Glutamatergic neuron (in vitro differentiated cells): ENCODE measurements around the gene BPIFB4. TPM values are rescaled to one million over a fixed set of nuclear protein-coding genes. Genes with fewer than 3 reads are reported as not detected.
"Not testable (repeated sequence)": the region's sequence is repeated elsewhere in the genome, so short reads cannot be mapped to it uniquely, and the experiment has no call there.

Source experiments
- DNase-seq: peaks from one replicate; pipeline ENCODE4 v3.0.0; 2022
- H3K27ac Mint-ChIP-seq: one replicate; pipeline ENCODE4 v1.8.0; 2020; ENCODE audit warnings: mild to moderate bottlenecking, mixed read lengths, inconsistent platforms; ENCODE audit not compliant: unreplicated experiment
- H3K27me3 Mint-ChIP-seq: one replicate; pipeline ENCODE4 v1.8.0; 2020; ENCODE audit warnings: mild to moderate bottlenecking, moderate library complexity, mixed read lengths, inconsistent platforms; ENCODE audit not compliant: unreplicated experiment
- H3K36me3 Mint-ChIP-seq: one replicate; pipeline ENCODE4 v1.8.0; 2020; ENCODE audit warnings: mild to moderate bottlenecking, mixed read lengths, inconsistent platforms; ENCODE audit not compliant: unreplicated experiment
- H3K4me1 Mint-ChIP-seq: one replicate; pipeline ENCODE4 v1.8.0; 2020; ENCODE audit warnings: mild to moderate bottlenecking, low read depth, mixed read lengths, inconsistent platforms; ENCODE audit not compliant: unreplicated experiment
- H3K4me3 Mint-ChIP-seq: one replicate; pipeline ENCODE4 v1.8.0; 2020; ENCODE audit warnings: mild to moderate bottlenecking, mixed read lengths, inconsistent platforms; ENCODE audit not compliant: unreplicated experiment
- H3K9me3 Mint-ChIP-seq: one replicate; pipeline ENCODE4 v1.8.0; 2020; ENCODE audit warnings: mild to moderate bottlenecking, moderate library complexity, mixed read lengths, inconsistent platforms; ENCODE audit not compliant: unreplicated experiment
- total RNA-seq: library from RNA; stranded (reverse); fragmentation: NEBNext Ultra II Directional; extraction: Animal tissue kit (Norgen Biotek cat#: 25700); gene quantifications from one replicate; pipeline ENCODE4 v1.2.1, GENCODE V29; 2021; ENCODE audit not compliant: unreplicated experiment
- TF ChIP-seq, protein P1 (sequence below): fragments of 200-600 bp; sonication (generic); IDR thresholded peaks from one replicate; pipeline ENCODE4 v1.5.0; 2021; ENCODE audit not compliant: partially characterized antibody, unreplicated experiment

BPIFB4 gene
- total RNA-seq, 1 donor from 2014 or later: not detected

DNA sequence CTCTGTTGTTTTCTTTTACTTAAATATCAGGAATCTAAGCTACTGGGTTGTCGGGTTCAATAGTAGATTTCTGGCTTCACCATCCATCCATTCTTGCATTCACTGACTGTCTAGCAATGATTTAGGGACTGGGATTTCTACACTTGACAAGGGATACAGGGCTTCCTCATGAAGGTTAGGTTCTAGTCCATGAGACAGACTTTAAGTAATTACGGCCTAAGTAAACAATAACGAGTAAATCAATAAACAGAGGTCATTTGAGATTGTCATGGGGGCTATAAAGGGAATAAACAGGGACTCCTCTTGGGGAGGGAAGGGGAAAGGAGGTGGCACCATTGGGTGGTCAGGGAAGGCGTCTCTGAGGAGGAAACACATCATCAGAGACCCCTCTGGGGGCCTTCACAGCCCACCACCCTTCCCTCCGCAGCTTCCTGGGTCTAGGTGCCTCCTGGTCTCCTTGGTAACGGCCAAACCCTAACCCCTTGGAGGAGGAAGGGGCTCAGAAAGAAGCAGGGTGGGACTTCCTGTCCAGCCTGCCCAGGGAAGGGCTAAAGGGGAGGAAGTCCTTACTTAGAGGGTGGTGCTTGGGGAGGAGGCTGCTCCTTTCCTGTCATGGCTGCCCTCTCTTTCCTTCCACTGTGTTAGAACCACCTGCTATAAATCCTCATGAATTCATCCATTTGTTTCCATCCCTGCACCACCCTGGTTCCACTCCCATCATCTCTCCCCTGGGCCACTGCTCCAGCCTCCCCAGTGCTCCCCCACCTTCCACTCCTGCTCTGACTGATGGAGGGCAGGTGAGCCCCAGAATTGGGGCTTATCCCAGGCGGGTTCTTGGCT, 33.3 kb downstream of the BPIFB4 start:
- Mint-ChIP-seq H3K27me3 (peaks cover 2% of the 10 kb centered on the region), H3K4me3 (no peak overlapping the region), H3K27ac (no peak overlapping the region), H3K36me3 (no peaks in the 10 kb centered on the region), H3K4me1 (peaks cover 3% of the 10 kb centered on the region), H3K9me3 (peaks cover 5% of the 10 kb centered on the region)
- TF ChIP-seq, protein P1, sequence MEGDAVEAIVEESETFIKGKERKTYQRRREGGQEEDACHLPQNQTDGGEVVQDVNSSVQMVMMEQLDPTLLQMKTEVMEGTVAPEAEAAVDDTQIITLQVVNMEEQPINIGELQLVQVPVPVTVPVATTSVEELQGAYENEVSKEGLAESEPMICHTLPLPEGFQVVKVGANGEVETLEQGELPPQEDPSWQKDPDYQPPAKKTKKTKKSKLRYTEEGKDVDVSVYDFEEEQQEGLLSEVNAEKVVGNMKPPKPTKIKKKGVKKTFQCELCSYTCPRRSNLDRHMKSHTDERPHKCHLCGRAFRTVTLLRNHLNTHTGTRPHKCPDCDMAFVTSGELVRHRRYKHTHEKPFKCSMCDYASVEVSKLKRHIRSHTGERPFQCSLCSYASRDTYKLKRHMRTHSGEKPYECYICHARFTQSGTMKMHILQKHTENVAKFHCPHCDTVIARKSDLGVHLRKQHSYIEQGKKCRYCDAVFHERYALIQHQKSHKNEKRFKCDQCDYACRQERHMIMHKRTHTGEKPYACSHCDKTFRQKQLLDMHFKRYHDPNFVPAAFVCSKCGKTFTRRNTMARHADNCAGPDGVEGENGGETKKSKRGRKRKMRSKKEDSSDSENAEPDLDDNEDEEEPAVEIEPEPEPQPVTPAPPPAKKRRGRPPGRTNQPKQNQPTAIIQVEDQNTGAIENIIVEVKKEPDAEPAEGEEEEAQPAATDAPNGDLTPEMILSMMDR: no peak
- DNase-seq: no peak

DNA sequence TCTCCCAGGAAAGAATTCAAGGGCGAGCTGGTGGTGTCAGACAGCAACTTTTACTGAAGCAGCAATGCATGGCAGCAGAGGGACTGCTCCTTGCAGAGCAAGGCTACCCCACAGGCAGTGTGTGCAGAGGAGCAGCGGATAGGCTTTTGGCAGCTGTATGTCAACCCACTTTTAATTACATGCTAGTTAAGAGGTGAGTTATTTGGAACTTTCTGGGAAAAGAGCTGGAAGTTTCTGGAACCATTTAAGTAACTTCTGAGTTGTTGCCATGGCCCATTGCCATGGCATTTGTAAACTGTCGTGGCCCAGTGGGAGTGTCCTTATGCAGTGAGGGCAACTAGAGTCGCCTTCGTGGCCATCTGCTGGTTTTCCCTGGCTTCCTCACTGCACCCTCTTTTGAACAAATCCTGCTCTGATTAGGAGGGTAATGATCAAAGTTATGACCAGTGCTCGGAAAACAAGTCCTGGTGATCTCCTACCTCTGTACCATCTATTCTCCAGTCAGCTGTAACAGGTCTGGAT, 34.0 kb downstream of the BPIFB4 start:
- Mint-ChIP-seq H3K4me1 (peaks cover 3% of the 10 kb centered on the region), H3K9me3 (peaks cover 5% of the 10 kb centered on the region), H3K4me3 (no peak overlapping the region), H3K27me3 (peaks cover 2% of the 10 kb centered on the region), H3K36me3 (no peaks in the 10 kb centered on the region), H3K27ac (no peak overlapping the region)
- DNase-seq: no peak
- TF ChIP-seq, protein P1: no peak

DNA sequence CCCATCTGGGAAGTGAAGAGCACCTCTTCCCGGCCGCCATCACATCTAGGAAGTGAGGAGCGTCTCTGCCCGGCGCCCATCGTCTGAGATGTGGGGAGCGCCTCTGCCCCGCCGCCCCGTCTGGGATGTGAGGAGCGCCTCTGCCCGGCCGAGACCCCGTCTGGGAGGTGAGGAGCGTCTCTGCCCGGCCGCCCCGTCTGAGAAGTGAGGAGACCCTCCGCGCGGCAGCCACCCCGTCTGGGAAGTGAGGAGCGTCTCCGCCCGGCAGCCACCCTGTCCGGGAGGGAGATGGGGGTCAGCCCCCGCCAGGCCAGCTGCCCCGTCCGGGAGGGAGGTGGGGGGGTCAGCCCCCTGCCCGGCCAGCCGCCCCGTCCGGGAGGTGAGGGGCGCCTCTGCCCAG, 36.1 kb downstream of the BPIFB4 start:
- H3K9me3 Mint-ChIP-seq, DNase-seq, H3K36me3 Mint-ChIP-seq, H3K4me3 Mint-ChIP-seq, H3K27ac Mint-ChIP-seq, H3K27me3 Mint-ChIP-seq, H3K4me1 Mint-ChIP-seq: not testable (repeated sequence)

DNA sequence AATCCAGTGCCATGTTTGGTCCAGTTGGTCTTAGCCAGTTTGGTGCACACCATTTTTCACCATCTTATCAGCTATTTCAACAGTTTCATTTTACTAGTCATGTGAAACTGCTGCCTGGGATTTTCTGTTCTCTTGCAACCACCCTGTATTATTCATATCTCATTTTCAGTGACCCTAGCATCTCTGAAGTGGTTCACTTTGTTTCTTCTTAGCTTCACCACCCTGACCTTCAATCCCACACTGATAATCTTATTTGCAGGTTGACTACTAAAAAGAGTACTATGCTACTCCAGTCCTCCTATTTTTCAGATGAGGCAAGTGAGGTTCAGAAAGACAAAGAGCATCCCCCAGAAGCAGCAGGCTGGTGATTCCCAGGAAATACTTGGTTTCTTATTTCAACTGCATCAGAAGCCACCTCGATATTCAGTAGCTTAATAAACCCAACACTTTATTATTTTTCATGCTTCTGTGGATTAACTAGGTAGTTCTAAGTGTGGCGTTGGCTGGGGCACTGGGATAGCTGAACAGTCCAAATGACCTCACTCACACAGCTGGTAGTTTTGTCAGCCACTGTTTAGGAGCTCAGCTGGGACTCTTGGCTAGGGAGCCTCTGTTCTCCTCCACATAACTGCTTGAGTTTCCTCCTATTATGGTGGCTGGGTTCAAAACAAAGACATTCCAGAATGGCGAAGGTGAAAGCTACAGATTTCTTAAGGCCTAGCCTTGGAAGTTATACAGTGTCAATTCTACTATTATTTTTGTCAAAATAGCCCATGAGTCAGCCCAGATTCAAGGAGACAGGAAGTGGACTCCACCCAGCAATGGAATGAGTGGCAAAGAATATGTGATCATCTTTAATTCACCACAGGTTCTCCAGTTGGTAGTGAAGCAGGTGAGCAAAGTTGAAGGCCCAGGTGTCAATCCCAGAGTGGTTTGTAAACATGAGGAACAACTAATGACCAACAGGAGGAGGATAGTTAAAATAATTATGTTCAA, 40.6 kb downstream of the BPIFB4 start:
- Mint-ChIP-seq H3K4me1 (peaks cover 2% of the 10 kb centered on the region), H3K27ac (no peak overlapping the region), H3K27me3 (peaks cover 6% of the 10 kb centered on the region), H3K4me3 (no peak overlapping the region), H3K9me3 (peaks cover 6% of the 10 kb centered on the region), H3K36me3 (peaks cover 20% of the 10 kb centered on the region)
- TF ChIP-seq, protein P1: no peak
- no peak for DNase-seq

DNA sequence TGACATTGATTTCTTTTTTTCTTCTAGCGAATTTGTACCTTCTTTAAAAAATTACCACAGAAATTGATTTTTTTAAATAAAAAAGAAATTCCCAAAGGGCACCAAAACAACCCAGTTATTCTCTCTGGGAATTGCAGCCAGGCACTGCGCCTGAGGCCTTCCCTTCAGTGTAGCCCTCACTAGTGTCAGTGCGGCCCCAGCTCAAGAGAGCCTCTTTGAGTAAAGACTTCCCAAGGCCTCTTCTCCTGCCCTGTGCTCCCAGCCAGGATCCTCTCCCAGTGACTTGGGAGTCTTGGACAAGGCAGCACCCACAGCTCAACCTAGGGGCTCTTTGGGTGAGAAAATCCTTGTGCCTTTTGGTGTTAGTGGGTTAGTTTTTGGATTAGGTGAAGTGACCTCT, 41.5 kb downstream of the BPIFB4 start:
- Mint-ChIP-seq H3K4me3 (no peak overlapping the region), H3K27ac (no peak overlapping the region), H3K36me3 (peaks cover 20% of the 10 kb centered on the region), H3K9me3 (peaks cover 8% of the 10 kb centered on the region), H3K4me1 (peaks cover 2% of the 10 kb centered on the region), H3K27me3 (peaks cover 11% of the 10 kb centered on the region)
- DNase-seq: no peak
- TF ChIP-seq, protein P1: no peak

DNA sequence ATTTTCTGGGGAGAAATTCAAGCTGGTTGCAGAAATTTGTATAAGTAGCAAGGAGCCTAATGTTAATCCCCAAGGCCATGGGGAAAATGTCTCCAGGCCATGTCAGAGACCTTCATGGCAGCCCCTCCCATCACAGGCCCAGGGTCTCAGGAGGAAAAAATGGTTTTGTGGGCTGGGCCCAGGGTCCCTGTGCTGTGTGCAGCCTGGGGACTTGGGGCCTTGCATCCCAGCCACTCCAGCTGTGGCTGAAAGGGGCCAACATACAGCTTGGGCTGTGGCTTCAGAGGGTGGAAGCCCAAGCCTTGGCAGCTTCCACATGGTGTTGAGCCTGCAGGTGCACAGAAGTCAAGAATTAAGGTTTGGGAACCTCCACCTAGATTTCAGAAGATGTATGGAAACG, 42.9 kb downstream of the BPIFB4 start:
- not testable (repeated sequence) for H3K27ac Mint-ChIP-seq, H3K27me3 Mint-ChIP-seq, H3K9me3 Mint-ChIP-seq, H3K4me1 Mint-ChIP-seq, DNase-seq, H3K4me3 Mint-ChIP-seq
- peaks cover 20% of the 10 kb centered on the region for H3K36me3 Mint-ChIP-seq
